Esophagus muscularis mucosa (tissue), 4 donors: ENCODE measurements around the gene HEBP2. TPM values are rescaled to one million over a fixed set of nuclear protein-coding genes. Genes with fewer than 3 reads are reported as not detected.

Experiments
- DNase-seq: peaks from one replicate; pipeline ENCODE4 v3.0.0-alpha.2; 2017; ENCODE audit errors: extremely low spot score
- H3K27ac ChIP-seq, 4 donors: fragments of 200-600 bp; sonication (generic); replicated peaks in 1 of 4; 1 replicate in 3 of 4; 2 replicates in 1 of 4; pipeline ENCODE4 v1.5.1; 2016 to 2019; ENCODE audit warnings: mild to moderate bottlenecking in 1 of 4
- H3K27me3 ChIP-seq, 4 donors: fragments of 200-600 bp; sonication (generic); one replicate each; pipeline versions ENCODE4 v1.5.1 to v1.6.0; 2016 to 2019
- H3K36me3 ChIP-seq, 4 donors: fragments of 200-600 bp; sonication (generic); one replicate each; pipeline ENCODE4 v1.5.1; 2016 to 2019
- H3K4me1 ChIP-seq, 4 donors: fragments of 200-600 bp; sonication (generic); one replicate each; pipeline ENCODE4 v1.5.1; 2016 to 2019
- H3K4me3 ChIP-seq, 4 donors: fragments of 200-600 bp; sonication (generic); 1 replicate in 2 of 4; 2 replicates in 2 of 4; pipeline ENCODE4 v1.5.1; 2016 to 2019; ENCODE audit warnings: mild to moderate bottlenecking in 4 of 4, moderate library complexity in 1 of 4
- H3K9me3 ChIP-seq, 4 donors: fragments of 200-600 bp; sonication (generic); 1 replicate in 3 of 4; 2 replicates in 1 of 4; pipeline ENCODE4 v1.5.1; 2016 to 2019
- EP300 ChIP-seq: sonication (generic); formaldehyde crosslinking; IDR thresholded peaks from one replicate; pipeline ENCODE4 v1.6.1; 2017; ENCODE audit warnings: antibody characterized with exemption
- POLR2A ChIP-seq: fragments of 450-650 bp; IDR thresholded peaks from one replicate; pipeline ENCODE4 v1.6.1; 2017; ENCODE audit warnings: antibody characterized with exemption, moderate library complexity, mild to moderate bottlenecking, low read depth
- POLR2AphosphoS5 ChIP-seq, 2 donors: sonication (generic); formaldehyde crosslinking; IDR thresholded peaks; one replicate each; pipeline ENCODE4 v1.6.1; 2017; ENCODE audit warnings: antibody characterized with exemption in 2 of 2
- WGBS: methylation state at CpG from one replicate; pipeline ENCODE4 v1.1.5; 2018; 5-methylcytosine and 5-hydroxymethylcytosine counted together
- intact Hi-C: fragments of 100-400 bp; cut with DNase I; formaldehyde crosslinking; loops from one replicate; pipeline ENCODE4 v1.15.1; 2023
- small RNA-seq, 3 donors: library from RNA; depleted of rRNA; stranded (forward); fragments of <200 nt; gene quantifications; one replicate each; pipeline ENCODE3, GENCODE V24; 2016
- total RNA-seq, 4 donors: library from RNA; depleted of rRNA; stranded (reverse); fragments of >200 nt; gene quantifications; one replicate each; pipeline versions ENCODE4 v1.1.0 to v1.2.1, GENCODE V29; 2016
- TF ChIP-seq, protein P1 (sequence below), 3 experiments: fragments of 200-600 bp in 2 of 3; fragments of 450-650 bp in 1 of 3; sonication (generic) in 2 of 3; IDR thresholded peaks; one replicate each; pipeline ENCODE4 v1.5.1; 2017 to 2019; ENCODE audit warnings: antibody characterized with exemption in 3 of 3, mild to moderate bottlenecking in 2 of 3, moderate library complexity in 1 of 3

HEBP2 gene
- total RNA-seq, 4 donors from 2014 or later: 90.1 to 135 (median 104) TPM

DNA sequence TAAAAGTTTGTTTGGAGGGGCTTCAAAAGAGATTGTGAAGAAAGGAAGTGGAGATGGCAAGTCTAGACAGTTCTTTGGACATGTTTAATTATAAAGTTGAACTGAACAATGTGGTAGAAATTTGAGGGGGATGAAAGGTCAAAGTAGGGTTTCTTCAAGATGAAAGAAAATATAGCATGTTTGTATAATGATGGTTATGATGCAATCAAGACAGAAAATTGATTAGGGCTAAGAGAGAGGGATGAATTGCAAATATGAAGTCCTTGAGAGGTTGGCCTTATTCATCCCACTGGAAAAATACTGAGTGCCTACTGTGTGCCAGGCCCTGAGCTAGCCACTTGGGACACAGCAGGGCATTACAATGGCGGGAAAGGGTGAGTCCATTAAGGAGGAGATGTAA is 57.6 kb downstream of the HEBP2 start:
- Histone ChIP-seq H3K4me1 (peaks cover 0 to 18% (median 0%) of the 10 kb centered on the region in 4 donors), H3K27ac (no peak overlapping the region), H3K4me3 (no peak overlapping the region), H3K36me3 (peaks cover 0 to 10% (median 6%) of the 10 kb centered on the region in 4 donors), H3K27me3 (no peaks in the 10 kb centered on the region), H3K9me3 (no peaks in the 10 kb centered on the region)
- intact Hi-C loops: no loop called here
- no peak for DNase-seq
- TF ChIP-seq EP300 (no peak), POLR2AphosphoS5 (IDR thresholded peaks at IDR 0.05) (no peak)
- 91% methylated on average over 1 of the region's 1 CpG for WGBS

DNA sequence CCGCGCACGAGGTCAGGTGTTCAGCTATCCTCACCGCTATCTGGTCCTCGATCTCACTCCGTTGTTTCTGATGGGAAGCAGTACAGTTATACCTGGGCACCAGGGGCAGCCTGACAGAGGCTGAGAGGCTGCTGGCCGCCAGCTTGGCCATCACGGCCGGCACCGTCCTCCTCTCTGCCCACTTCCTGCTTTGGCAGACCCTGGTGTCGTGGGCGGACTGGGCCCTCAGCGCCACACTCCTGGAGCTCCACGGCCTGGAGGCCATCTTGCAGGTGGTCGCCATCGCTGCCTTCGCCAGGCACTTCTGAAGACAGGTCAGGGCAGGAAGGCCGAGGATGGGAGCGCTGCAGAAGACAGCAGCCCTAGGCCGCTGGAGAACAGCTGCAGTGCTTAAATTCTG is 60.1 kb downstream of the HEBP2 start:
- intact Hi-C loops: no loop called here

DNA sequence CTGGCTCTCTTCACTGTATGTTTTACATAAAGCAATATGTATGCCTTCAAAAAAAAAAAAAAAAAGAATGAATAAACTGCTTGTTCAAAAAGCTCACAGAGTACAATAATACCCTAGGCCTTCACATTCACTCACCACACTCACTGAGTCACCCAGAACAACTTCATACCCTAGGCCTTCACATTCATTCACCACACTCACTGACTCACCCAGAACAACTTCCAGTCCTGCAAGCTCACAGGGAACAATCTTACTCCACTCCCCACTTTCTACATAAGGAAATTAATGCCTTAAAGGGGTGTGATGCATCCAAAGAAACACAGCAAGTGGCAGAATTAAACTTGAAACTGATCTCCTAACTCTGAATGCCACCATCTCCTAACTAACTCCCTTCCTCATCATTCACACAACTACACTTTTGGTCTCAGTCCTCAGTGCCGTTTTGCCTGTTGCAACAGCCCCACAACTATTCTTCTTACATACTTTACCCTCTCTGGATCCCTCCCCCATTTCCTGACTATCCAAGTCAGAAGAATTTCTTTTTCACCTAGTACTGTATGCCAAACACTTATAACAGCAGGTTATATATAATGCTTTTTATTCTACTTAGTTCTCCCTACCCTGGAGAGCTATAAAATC is 61.1 kb downstream of the HEBP2 start:
- no peak for DNase-seq
- Histone ChIP-seq H3K27ac (no peak overlapping the region), H3K27me3 (no peaks in the 10 kb centered on the region), H3K4me3 (no peak overlapping the region), H3K4me1 (peaks cover 0 to 18% (median 0%) of the 10 kb centered on the region in 4 donors), H3K9me3 (no peaks in the 10 kb centered on the region), H3K36me3 (peaks cover 0 to 26% (median 13%) of the 10 kb centered on the region in 4 donors)
- intact Hi-C loops: no loop called here
- 67% methylated on average over 1 of the region's 1 CpG for WGBS
- TF ChIP-seq, protein P1, sequence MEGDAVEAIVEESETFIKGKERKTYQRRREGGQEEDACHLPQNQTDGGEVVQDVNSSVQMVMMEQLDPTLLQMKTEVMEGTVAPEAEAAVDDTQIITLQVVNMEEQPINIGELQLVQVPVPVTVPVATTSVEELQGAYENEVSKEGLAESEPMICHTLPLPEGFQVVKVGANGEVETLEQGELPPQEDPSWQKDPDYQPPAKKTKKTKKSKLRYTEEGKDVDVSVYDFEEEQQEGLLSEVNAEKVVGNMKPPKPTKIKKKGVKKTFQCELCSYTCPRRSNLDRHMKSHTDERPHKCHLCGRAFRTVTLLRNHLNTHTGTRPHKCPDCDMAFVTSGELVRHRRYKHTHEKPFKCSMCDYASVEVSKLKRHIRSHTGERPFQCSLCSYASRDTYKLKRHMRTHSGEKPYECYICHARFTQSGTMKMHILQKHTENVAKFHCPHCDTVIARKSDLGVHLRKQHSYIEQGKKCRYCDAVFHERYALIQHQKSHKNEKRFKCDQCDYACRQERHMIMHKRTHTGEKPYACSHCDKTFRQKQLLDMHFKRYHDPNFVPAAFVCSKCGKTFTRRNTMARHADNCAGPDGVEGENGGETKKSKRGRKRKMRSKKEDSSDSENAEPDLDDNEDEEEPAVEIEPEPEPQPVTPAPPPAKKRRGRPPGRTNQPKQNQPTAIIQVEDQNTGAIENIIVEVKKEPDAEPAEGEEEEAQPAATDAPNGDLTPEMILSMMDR (IDR thresholded peaks at IDR 0.05): no peak
- no peak for TF ChIP-seq POLR2A
- no peak for TF ChIP-seq POLR2AphosphoS5 (IDR thresholded peaks at IDR 0.05)
- no peak for TF ChIP-seq EP300

More for the DNA sequence above, 60.1 kb downstream of the HEBP2 start:
- Histone ChIP-seq H3K27ac (no peak overlapping the region), H3K9me3 (no peaks in the 10 kb centered on the region), H3K36me3 (peaks cover 0 to 21% (median 10%) of the 10 kb centered on the region in 4 donors), H3K27me3 (no peaks in the 10 kb centered on the region), H3K4me3 (no peak overlapping the region), H3K4me1 (peaks cover 0 to 18% (median 0%) of the 10 kb centered on the region in 4 donors)
- TF ChIP-seq, protein P1 (IDR thresholded peaks at IDR 0.05): no peak
- no peak for TF ChIP-seq EP300
- no peak for TF ChIP-seq POLR2A
- no peak for TF ChIP-seq POLR2AphosphoS5 (IDR thresholded peaks at IDR 0.05)
- 93% methylated on average over 20 of the region's 20 CpGs for WGBS
- no peak for DNase-seq

DNA sequence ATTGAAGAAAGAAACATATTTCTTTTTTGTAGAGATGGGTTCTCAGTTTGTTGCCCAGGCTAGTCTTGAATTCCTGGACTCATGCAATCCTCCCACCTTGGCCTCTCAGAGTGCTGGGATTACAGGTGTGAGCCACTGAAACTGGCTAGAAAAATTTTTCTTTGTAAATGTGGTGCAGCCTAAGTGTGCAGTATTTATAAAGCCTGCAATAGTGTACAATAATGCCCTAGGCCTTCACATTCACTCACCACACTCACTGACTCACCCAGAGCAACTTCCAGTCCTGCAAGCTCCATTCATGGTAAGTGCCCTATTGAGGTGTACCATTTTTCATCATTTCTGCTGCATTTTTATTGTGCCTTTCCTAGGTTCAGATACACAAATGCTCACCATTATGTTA is 63.9 kb downstream of the HEBP2 start:
- no peaks in the 10 kb centered on the region for H3K27me3 ChIP-seq
- TF ChIP-seq, protein P1 (IDR thresholded peaks at IDR 0.05): no peak
- no peak for TF ChIP-seq POLR2AphosphoS5 (IDR thresholded peaks at IDR 0.05)
- TF ChIP-seq EP300: no peak
- no peak for TF ChIP-seq POLR2A
- peaks cover 0 to 38% (median 13%) of the 10 kb centered on the region in 4 donors for H3K36me3 ChIP-seq
- no peak for DNase-seq
- H3K9me3 ChIP-seq: no peaks in the 10 kb centered on the region
- H3K27ac ChIP-seq: no peak overlapping the region
- peaks cover 0 to 10% (median 0%) of the 10 kb centered on the region in 4 donors for H3K4me1 ChIP-seq
- intact Hi-C loops: no loop called here
- no peak overlapping the region for H3K4me3 ChIP-seq

DNA sequence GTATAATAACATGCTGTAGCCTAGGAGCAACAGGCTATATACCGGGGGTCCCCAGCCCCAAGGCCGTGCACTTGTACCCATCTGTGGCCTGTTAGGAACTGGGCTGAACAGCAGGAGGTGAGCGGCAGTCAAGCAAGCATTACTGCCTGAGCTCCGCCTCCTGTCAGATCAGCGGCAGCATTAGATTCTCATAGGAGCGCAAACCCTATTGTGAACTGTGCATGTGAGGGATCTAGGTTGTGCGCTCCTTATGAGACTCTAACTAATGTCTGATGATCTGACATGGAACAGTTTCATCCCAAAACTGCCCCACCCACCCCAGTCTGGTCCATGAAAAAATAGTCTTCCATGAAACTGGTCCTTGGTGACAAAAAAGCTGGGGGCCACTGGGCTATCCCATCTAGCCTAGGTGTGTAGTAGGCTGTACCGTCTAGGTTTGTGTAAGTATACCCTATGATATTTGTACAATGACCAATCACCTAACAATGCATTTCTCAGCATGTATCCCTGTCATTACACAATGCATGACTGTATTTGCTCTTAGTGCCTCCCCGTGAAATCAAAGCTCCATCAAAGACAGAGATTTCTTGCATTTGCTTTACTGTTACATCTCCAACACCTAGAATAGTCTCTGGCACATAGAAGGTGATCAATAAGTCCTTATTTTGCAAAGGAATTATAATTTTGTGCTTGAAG is 64.4 kb downstream of the HEBP2 start:
- Histone ChIP-seq H3K27ac (no peak overlapping the region), H3K9me3 (no peaks in the 10 kb centered on the region), H3K27me3 (no peaks in the 10 kb centered on the region), H3K4me1 (peaks cover 0 to 10% (median 0%) of the 10 kb centered on the region in 4 donors), H3K4me3 (no peak overlapping the region), H3K36me3 (peaks cover 0 to 36% (median 13%) of the 10 kb centered on the region in 4 donors)
- WGBS: 99% methylated on average over 9 of the region's 9 CpGs
- no peak for TF ChIP-seq POLR2AphosphoS5 (IDR thresholded peaks at IDR 0.05)
- intact Hi-C loops: no loop called here
- DNase-seq: no peak

Small RNA genes lying within 50 kb of the gene (small RNA-seq; reads per million reads assigned to genes)
- 0 reads per million in 3 donors for gene AL031003.1
- 0 to 0.19 (median 0) reads per million in 3 donors for gene AL391669.1
- gene MIR3145: 0 to 0.42 (median 0.17) reads per million in 3 donors

Other genes with a start within 250 kb of the HEBP2 start
- gene ARFGEF3, start 242.3 kb upstream of the HEBP2 start, total RNA-seq: 1 to 10 TPM; 1.2 to 3.3 (median 2.2) TPM
- not detected for gene PBOV1, start 185.7 kb upstream of the HEBP2 start, total RNA-seq
- gene SMIM28, start 26.3 kb upstream of the HEBP2 start, total RNA-seq: under 1 TPM in 1 of 4 donors, not detected in 3; 0.50 TPM
- gene NHSL1, start 95.3 kb downstream of the HEBP2 start, total RNA-seq: 10 to 100 TPM in 3 of 4 donors, 1 to 10 TPM in 1; 8.6 to 15.6 (median 11.7) TPM